C4-2B (cell line): ENCODE data around the gene TBK1.

Experiments
- CTCF ChIP-seq: fragments of 450-650 bp; conservative IDR thresholded peaks from 2 replicates; pipeline ENCODE4 v1.5.1; 2017; ENCODE audit warnings: mild to moderate bottlenecking
- ZFX ChIP-seq: fragments of 450-650 bp; IDR thresholded peaks from 2 replicates; pipeline ENCODE4 v1.6.1; 2017

- TF ChIP-seq CTCF (no peak), ZFX (no peak)
Measured at GRCh38 chr12:64521833-64522232, 69.9 kb downstream of the TBK1 start.
